ENCODE results near the gene MLF1. TPM values are rescaled to one million over a fixed set of nuclear protein-coding genes. Genes with fewer than 3 reads are reported as not detected.

Gene MLF1
- polyA plus RNA-seq, 3 donors, result 3.4 to 14.1 (median 7.1) TPM

DNA sequence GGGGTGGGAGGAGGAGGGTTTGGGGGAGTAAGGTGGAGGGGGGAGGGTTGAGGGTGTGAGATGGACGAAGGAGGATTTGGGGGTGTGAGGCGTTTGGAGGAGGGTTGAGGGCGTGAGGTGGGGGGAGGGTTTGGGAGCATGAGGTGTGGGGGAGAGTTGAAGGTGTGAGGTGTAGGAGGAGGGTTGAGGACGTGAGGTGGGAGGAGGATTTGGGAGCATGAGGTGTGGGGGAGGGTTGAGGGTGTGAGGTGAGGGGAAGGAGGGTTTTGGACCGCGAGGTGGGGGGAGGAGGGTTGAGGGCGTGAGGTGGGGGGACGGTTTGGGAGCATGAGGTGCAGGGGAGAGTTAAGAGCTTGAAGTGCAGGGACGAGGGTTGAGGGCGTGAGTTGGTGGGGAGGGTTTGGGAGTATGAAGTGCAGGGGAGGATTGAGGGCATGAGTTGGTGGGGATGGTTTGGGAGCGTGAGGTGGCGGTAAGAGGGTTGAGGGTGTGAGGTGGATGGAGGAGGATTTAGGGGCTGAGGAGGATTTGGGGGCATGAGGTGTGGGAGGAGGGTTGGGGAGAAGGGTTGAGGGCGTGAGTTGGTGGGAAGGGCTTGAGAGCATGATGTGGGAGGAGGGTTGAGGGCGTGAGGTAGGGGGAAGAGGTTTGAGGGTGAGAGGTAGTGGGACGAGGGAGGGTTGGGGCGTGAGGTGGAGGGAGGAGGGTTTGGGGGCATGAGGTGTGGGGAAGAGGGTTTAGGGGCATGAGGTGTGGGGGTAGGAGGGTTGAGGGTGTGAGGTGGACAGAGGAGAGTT is 1.2 kb downstream of the MLF1 start:
- no peak overlapping the region for H3K27ac ChIP-seq (ENCODE audit: low read depth, low read length)
- 91 to 97% (median 95%) methylated on average over 15 to 16 of the region's 16 CpGs for WGBS, 3 donors

DNA sequence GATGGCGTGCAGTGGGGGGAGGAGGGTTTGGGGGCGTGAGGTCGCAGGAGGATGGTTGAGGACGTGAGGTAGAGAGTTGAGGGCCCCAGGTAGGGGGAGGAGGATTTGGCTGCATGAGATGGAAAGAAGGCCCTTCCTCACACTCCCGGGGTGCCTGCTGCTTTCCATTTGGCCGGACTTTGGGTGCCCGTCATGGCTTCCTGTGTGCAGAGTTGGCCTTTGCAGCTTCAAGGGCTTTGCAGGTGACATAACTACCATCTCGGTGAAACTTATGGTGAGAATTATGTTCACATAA is 1.7 kb downstream of the MLF1 start:
- H3K27ac ChIP-seq (ENCODE audit: low read depth, low read length), result no peak overlapping the region
- WGBS, 3 donors, result 91 to 94% (median 92%) methylated on average over 8 of the region's 8 CpGs

DNA sequence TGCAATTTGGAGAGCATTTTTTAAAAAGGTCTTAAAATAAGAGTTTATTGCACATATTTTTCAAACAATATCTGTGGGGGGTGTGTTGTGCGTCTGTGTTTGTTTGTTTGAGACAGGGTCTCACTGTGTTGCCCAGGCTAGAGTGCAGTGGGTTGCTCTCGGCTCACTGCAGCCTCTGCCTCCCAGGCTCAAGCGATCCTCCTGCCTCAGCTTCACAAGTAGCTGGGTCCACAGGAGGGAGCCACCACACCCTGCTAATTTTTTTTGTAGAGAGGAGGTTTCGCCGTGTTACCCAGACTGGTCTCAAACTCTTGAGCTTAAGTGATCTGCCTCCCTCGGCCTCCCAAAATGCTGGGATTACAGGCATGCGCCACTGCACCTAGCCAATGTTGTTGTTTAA is 2.7 kb downstream of the MLF1 start:
- 88 to 95% (median 89%) methylated on average over 7 of the region's 7 CpGs for WGBS, 3 donors
- H3K27ac ChIP-seq (ENCODE audit: low read depth, low read length), result no peak overlapping the region

DNA sequence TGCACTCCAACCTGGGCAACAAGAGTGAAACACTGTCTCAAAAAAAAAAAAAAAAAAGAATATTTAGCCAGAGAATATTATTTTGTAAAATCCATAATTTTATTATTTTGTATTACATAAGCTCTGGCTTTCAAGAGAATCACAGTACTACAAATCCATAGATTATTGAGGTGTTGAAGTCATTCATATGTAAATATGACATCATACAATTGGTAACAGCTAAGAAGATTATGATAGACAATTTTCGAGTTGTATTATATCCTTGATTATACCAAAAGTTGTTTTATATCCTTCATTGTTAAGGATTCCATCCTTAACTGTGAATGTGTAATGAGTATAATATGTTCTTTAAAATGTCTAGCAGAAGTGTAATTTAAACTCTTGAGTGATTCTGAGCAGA is 3.7 kb downstream of the MLF1 start:
- H3K27ac ChIP-seq (ENCODE audit: low read depth, low read length), result no peak overlapping the region
- 68 to 87% (median 82%) methylated on average over 1 of the region's 1 CpG for WGBS, 3 donors

DNA sequence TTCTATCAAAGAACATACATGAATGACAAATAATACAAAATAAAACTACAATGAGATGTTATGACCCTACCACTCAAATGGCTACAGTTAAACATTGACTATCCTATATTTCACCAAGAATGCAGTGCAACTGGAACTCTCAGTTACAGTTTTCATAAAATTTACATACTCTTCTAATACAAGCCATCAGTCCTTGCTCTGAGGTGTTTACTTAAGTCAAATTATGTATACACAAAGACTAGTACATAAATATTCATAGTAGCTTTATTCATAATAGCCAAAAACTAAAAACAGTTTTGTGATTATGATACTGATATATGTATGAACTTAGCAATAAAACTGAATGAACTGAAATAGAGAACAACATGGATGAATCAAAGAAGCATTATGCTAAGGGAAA is 19.2 kb downstream of the MLF1 start:
- H3K27ac ChIP-seq (ENCODE audit: low read depth, low read length), result no peak overlapping the region

DNA sequence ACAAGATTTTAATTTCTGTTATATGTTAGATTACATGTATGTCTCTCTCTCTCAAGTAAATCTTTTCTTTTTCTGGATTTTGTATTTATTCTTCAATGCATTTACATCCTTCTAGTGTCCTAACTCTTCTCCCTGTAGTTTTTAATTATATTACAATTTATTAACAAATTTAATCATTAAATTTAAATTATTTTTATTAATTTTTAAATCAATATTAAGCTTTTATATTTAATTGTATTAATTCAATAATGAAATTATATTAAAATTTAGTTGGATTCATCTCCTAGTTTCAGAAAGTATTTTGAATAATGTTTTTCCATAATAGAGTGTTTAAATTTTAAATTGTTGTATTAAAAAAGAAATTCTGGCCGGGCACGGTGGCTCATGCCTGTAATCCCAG is 29.8 kb downstream of the MLF1 start:
- WGBS, 3 donors, result 94 to 98% (median 95%) methylated on average over 2 of the region's 2 CpGs
- no peak overlapping the region for H3K27ac ChIP-seq (ENCODE audit: low read depth, low read length)

DNA sequence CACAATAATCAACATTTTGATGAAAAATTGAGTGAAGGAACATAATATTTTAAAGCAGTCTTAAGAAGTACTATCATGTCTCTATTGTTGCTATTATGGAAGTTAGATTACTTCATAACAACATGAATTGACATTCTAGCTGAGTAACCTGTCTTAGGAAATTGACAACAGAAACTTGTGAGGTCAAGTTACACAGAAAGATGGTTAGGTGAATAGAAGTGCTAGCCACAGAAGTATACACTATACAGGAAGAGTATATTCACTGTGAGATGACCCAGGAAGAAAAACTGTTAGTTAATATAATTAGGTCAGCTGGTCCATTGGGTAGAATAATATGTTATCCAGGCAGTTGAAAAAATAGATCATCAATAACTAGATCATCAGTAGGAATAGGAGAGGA is 31.2 kb downstream of the MLF1 start:
- no peak overlapping the region for H3K27ac ChIP-seq (ENCODE audit: low read depth, low read length)

DNA sequence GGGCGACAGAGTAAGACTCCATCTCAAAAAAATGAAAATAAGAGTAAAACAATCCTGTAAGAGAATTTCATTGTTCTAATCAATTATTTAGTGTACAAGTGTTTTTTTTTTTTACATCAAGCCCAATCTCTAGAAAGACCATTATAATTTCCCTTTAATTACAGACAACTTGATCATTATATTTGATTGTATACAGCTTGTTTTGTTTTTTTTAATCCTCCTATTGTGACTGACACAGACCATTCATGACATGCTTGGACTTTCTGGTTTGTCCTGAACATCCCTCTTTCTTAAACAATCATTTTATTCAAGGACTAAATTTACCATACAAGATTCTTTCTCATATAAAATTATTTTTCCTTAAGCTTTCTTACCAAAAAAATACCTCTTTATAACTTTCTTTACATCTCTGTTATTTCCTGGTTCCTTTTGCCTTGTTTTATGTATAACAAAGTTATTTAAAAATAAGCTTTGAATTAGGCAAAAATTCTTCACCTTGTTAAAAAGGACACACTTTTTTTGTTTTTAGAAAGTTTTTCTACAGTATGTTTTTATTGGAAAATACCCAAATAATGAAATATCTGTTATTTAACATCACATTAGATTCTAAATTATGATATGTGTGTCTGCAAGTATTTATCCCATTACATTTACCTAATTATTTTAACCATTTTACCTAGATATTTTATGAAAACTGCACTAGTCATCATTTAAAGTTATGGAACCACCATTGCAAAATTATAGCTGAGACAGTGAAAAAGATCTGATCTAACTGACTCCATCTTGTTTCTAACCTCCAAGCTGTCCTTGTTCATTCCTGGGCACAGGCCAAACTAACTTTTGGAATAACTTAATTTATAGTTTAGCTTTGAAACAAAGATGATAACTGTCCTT is 47.2 kb downstream of the MLF1 start:
- H3K27ac ChIP-seq (ENCODE audit: low read depth, low read length), result no peak overlapping the region
- 32 to 62% (median 60%) methylated on average over 1 of the region's 1 CpG for WGBS, 3 donors

DNA sequence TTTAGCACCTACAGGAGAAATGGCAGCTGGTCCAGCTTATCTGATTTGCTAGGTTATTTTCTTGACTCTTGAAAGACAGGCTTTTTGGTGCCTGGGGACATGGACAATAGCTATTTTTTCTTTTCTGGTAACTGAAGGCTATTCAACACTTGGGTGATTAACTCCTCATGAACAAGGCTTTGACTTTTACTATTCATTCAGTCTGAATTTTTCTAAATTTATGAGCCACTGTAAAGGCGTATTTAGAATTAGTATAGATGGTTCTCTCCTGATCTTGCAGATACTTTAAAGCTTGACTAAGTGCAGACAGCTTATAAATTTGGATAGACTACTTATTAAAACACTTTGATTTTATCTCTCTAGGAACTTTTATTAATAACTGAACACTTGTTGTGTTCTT is 54.9 kb downstream of the MLF1 start:
- WGBS, 3 donors, result 0 to 83% (median 48%) methylated on average over 1 of the region's 1 CpG
- H3K27ac ChIP-seq (ENCODE audit: low read depth, low read length), result no peak overlapping the region

DNA sequence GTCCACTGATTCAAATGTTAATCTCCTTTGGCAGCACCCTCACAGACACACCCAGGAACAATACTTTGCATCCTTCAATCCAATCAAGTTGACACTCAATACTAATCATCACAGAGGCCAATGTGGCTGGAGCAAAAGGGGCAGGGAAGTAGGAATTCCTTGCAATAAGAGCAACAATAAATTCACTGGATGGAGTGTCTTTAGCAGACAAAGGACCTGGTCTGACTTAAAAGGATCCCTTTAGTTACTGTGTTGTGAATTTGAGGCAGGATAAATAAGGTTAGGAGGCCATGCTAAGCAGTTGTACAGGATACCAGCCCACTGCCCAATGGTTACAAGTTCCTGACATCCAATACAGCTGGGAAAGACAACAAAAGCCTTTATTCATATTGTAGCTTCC is 61.0 kb downstream of the MLF1 start:
- no peak overlapping the region for H3K27ac ChIP-seq (ENCODE audit: low read depth, low read length)

DNA sequence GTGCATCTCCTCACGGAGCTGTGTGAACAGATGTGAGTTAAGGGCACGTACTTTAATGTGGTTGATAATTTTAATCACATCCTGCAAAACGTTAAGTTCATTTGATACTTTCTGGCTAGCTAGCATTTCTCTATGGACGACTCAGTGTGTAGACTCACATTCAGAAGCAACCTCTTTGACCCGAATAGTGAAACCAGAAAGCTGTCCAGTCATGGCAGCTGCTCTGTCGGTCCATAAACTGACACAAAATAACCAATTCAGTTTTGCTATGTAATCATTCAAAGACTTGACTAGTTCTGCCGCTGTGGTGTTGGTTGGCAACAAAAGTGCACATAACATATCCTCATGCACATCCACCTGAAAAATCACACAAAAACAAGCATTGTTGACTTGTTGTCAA is 69.7 kb downstream of the MLF1 start:
- 77 to 87% (median 82%) methylated on average over 7 of the region's 7 CpGs for WGBS, 3 donors
- no peak overlapping the region for H3K27ac ChIP-seq (ENCODE audit: low read depth, low read length)

DNA sequence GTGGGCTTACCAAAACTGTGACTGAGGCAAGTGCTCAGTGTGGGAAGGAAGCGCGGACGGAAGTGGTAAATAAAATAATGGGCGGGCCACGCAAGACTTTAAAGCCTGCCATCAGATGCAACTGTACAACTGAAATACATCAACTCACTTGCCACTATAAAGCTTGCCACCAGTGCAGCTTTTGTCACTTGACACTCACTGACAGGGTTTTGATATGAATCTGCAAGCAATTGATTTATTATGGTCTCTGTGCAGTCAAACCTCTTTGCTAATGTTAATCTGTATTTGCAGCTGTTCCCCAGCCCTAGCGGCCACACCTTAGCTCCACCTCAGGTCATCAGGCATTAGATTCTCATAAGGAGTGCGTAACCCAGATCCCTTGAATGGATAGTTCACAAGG is 71.0 kb downstream of the MLF1 start:
- 86 to 93% (median 90%) methylated on average over 7 of the region's 7 CpGs for WGBS, 3 donors
- no peak overlapping the region for H3K27ac ChIP-seq (ENCODE audit: low read depth, low read length)

DNA sequence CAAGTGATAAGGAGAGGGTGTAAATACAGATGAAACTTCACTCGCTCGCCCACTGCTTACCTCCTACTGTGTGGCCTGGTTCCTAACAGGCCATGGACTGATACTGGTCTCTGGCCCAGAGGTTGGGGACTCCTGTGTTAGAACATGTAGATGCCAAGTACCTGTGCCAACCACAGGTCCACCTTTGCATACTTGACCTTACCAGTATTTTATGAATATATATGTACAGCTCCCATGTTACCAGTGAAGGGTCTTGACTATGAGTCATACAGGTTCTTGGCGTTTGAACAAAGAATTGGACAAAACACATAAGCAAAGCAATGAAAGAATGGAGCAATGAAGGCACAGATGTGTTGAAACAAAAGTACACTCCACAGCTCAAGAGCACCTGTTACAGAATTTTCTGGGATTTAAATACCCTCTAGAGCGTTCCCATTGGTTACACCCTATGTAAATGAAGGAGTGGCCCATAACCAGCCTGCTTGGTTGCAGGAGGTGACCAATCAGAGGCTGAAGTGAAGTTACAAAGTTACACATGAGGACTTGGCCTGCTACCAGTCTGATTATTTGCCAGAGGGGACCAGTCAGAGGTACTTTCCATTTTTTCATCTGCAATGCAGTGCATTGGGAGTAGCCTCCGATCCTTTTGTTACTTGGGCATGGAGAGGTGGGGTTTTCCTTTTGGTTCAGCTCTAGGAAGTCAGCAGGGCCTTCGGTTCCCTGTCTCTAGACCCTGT is 71.6 kb downstream of the MLF1 start:
- 77 to 90% (median 86%) methylated on average over 6 of the region's 6 CpGs for WGBS, 3 donors
- no peak overlapping the region for H3K27ac ChIP-seq (ENCODE audit: low read depth, low read length)

DNA sequence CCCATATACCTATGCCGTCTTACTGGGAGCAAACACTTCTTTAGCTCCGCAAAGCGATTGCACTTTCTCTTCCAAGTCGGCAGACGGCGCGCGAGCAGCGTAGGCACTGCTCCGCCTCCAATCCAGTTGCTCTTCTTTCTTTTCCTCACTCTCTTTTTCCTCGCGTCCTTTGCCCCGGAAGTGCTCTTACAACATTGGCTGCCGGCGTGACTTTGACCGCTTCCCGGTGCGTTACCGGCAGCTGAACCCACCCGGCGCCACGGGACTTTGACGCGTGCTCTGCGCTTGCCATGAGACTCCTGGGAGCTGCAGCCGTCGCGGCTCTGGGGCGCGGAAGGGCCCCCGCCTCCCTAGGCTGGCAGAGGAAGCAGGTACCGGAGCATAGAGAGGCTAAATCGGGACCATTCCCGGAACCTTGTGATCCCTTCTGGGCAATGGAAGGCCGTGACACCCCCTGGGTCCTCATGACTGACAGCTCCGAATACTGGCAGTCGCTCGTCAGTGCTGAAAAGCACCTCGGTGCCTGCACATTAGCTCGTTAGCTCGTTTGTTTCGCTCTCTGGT is 73.4 kb downstream of the MLF1 start, which contains the start of gene GFM1:
Gene GFM1, plus strand, starts transcription at position 183 of the 564 bp plus-strand sequence. Its CDS starts 108 bp downstream, at position 291.
- WGBS, 3 donors, result 0% methylated on average over 42 of the region's 42 CpGs

DNA sequence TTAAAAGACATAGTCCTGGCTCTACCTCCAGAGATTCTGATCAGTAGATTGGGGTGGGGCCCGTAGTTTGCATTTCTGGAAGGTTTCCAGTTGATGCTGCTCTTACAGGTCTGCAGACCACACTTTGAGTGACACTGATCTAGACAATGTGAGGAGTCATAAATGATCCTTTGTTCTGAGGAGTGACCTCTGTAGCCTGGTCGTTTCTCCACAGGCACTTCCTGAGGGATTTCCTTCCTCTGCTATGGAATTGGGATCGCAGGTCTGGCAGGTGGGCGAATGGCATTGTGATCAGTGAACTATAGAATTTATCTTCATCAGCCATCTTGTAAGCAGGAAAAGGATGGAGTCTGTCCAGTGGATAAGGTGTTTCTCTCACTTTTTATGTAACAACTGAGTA is 78.8 kb downstream of the MLF1 start:
- WGBS, 3 donors, result 59 to 70% (median 66%) methylated on average over 4 of the region's 4 CpGs
- H3K27ac ChIP-seq (ENCODE audit: low read depth, low read length), result no peak overlapping the region

More for the DNA sequence above, 73.4 kb downstream of the MLF1 start, which contains the start of gene GFM1:
- peak within 1 kb of the TSS; percentile 60 for H3K27ac ChIP-seq (ENCODE audit: low read depth, low read length)

DNA sequence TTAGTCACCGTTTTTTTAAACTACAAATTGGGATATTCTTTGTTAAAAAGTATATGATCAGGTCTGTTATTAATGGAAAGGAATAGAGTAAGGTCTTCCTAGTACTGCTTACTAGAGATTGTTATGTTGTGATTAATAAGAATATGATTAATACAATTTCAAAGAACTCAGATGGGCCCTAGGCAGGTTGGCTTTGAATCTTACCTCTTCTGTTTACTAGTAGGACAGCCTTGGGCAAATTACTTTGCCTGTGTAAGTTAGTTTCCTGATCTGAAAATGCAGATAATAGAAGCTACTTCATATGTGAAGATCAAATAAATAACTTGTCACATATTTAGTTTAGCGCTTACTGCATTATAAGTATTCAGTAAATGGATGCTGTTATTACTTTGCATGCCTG is 80.2 kb downstream of the MLF1 start:
- WGBS, 3 donors, result 91 to 95% (median 95%) methylated on average over 2 of the region's 2 CpGs
- H3K27ac ChIP-seq (ENCODE audit: low read depth, low read length), result no peak overlapping the region

DNA sequence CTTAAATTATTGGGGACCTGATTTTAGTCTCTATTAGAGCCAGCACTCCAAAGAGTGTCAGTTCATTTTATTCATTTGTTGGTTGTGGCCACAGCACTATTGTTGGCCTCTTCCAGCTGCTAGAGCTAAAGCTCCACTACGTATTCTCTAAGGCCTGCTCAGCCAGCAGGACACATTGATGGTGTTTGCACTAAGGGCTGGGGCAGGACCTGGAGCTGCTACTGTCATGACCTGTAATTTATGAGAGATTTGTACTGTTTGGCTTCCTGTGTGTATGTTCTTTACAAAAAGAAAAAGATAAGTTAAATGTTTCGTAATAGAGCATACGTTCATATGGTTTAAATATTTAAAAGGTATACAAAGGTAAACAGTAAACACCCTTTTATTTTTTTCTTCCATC is 81.5 kb downstream of the MLF1 start:
- 79 to 85% (median 82%) methylated on average over 3 of the region's 3 CpGs for WGBS, 3 donors

More for the DNA sequence above, 81.5 kb downstream of the MLF1 start:
- no peak overlapping the region for H3K27ac ChIP-seq (ENCODE audit: low read depth, low read length)

Measured in adipose tissue (tissue), 3 donors.